Activated gamma-delta T cell treated with Interleukin-2 at 50 U/mL for 16 hours (primary cell): ENCODE results near the gene LGMN.
A peak's percentile ranks its signal among the peaks of the same experiment; 100 is the strongest.

Experiments
- DNase-seq: peaks from one replicate; pipeline ENCODE4 v3.0.0-alpha.2; 2020

Gene LGMN

GRCh38 chr14:92724516-92725340 is 23.7 kb downstream of the LGMN start:
- no peak for DNase-seq

DNA sequence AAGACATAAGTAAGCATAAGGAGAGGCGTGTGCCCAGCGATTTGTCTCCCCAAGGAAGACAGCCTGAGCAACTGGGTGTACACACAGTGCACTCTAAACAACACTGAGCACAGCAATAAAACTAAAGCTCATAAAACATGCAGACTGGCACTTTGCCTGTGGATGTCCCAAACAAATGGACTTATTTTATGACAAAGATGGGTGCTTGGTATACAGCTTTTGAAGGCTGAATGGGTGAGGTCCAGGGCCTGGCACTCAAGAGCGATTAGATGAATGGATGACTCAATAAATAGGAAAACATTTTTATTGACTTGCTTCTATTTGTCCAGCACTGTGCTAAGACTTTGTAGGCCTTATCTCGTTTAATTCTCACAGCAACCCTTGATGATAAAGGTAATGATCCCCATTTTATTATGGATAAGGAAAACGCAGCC is 28.5 kb downstream of the LGMN start:
- no peak for DNase-seq

GRCh38 chr14:92719421-92719820 is 29.0 kb downstream of the LGMN start:
- no peak for DNase-seq

- no peak for DNase-seq
These were observed 29.8 kb downstream of the LGMN start for GRCh38 chr14:92718664-92719063.

- peak; percentile 16 for DNase-seq
These were observed 30.8 kb downstream of the LGMN start for GRCh38 chr14:92717571-92718042.

GRCh38 chr14:92716131-92716530 is 32.3 kb downstream of the LGMN start:
- DNase-seq, result no peak

DNA sequence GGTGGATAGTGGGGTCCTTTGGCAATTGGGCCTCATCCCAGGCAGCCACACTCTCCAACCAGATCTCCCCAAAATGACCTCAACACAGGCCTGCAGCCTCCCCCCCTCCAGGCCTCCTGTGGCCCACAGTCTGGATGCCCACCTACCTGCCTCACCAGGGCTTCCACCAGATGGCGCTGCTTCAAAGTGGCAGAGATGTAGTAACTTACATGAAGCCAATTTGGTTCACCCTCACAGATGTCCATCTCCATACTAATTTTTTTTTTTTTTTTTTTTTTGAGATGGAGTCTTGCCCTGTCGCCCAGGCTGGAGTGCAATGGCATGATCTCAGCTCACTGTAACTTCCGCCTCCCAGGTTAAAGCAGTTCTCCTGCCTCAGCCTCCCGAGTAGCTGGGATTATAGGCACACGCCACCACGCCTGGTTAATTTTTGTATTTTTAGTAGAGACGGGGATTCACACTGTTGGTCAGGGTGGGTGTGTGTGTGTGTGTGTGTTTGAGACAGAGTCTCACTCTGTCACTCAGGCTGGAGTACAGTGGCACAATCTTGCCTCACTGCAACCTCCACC is 33.6 kb downstream of the LGMN start:
- peak; percentile 85 for DNase-seq

GRCh38 chr14:92712654-92713051 is 35.8 kb downstream of the LGMN start:
- DNase-seq, result no peak

DNA sequence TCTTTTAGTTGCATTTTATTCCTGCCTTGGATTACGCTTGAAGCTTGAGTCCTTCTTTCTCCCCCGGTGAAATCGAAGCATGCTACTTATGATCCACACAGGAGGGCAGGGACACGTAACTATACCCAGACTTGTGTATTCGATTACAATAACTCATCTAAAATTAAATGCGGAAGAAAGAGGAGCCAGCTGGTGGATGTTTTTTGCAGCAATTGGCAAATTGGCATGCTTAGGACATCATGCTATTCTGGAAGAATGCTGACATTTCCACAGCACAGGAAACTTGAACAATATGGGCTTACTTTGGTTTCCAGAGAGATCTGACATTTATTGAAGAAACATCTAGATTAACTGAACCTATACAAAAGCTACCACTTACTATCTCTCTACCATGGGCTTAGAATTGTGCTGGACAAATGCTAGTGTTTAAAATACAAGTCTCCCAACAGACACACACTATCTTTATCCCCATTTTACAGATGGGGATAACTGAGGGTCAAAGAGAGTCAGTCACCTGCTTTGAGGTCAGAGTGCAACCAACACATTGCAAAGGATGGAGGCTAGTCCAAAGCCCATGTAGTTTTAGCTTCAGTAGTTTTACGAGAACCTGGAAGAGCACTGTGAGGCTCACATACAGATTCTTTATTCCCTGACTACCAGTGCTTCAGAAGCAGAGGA is 36.3 kb downstream of the LGMN start:
- DNase-seq, result no peak

- DNase-seq, result no peak
These were observed 38.5 kb downstream of the LGMN start for GRCh38 chr14:92710001-92710341.

- no peak for DNase-seq
These were observed 39.0 kb downstream of the LGMN start for GRCh38 chr14:92709340-92710000.

DNA sequence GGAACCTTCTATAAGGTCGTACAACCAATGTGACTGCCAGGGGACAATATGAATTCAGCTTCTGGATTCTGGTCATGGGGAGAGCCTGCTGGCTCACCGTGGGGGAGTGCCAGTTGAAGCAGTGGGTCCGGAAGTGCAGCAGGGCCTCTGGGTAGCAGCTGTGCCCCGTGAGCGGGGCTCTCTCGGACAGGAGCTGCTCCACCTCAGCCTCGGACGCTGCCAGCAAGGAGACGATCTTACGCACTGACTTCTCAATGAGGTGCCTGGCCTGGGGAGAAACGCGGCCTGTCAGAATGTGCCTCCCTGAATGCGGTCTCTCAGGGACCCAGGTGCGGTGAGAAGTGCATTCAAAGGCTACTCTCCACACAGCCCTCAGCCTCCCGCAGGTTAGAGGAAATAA is 42.0 kb downstream of the LGMN start:
- no peak for DNase-seq

DNA sequence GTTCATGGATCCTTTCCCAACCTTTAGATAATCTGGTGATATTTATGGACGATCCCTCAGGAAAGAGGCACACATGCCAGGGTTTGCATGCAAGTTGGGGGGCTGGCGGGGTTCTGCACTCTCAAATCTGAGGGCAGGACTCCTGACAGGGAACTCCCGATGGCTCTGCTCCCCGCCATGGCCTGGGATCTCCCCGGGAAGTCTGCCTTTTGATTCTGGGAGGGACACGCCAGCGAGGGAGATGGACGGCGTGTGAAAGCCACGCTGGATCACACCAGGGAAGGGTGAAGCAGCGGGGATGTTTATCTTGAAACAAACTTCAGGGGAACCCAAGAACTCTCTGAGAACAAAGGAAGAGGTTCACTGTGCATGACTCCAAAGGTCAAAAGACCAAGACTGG is 43.6 kb downstream of the LGMN start:
- no peak for DNase-seq

- DNase-seq, result no peak
These were observed 44.2 kb downstream of the LGMN start for GRCh38 chr14:92704036-92704804.

- no peak for DNase-seq
These were observed 44.9 kb downstream of the LGMN start for GRCh38 chr14:92703516-92703915.

GRCh38 chr14:92702441-92702918 is 45.9 kb downstream of the LGMN start:
- DNase-seq, result no peak

- no peak for DNase-seq
These were observed 46.6 kb downstream of the LGMN start for GRCh38 chr14:92701826-92702225.

DNA sequence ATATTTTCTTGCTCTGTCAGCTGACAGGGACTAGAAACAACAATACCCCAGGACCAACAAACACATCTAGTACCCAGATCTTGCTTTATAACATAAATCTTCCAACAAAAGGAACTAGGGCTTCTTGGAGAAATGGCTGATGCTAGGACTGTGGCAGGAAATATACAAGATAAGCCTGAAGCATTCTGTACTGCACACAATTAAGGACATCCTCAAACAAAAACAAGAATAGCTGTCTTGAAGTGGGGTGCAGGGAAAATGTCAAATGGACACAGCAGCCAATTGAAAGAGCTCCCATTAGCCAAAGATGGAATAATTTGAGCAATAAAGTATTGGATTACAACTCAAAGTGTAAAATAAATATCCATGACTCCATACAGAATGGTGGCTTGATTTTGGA is 50.0 kb downstream of the LGMN start:
- no peak for DNase-seq

DNA sequence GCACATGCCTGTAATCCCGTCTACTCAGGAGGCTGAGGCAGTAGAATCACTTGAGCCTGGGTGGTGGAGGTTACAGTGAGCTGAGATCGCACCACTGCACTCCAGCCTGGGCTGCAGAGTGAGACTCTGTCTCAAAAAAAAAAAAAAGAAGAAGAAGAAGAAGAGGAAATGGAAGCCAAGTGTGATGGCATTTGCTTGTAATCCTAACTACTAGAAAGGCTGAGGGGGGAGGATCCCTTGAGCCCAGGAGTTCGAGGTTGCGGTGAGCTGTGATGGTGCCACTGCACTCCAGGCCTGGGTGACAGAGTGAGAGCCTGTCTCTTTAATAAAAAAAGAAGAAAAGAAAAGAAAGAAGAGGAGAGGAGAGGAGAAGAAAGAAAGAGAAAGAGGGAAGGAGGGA is 52.1 kb downstream of the LGMN start:
- no peak for DNase-seq

- DNase-seq, result no peak
These were observed 52.9 kb downstream of the LGMN start for GRCh38 chr14:92695562-92695961.

DNA sequence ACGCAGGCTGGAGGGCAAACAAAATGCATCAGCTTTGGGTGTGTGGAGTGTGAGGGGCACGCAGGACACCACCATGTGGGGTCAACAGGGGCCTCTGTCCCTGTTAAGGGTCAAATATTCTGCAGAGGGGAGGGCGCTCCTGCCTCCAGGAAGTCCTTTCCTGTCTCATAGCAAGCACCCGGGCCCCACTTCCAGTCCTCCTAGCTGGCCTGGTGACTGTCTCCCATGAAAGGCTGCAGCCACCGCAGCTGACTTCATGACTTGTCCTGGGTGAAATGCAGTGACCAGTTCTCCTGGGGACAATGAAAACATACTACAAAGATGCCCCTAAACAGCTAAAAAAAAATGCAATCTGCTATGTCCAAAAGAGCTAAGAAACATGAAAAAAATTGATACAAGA is 53.6 kb downstream of the LGMN start:
- no peak for DNase-seq

DNA sequence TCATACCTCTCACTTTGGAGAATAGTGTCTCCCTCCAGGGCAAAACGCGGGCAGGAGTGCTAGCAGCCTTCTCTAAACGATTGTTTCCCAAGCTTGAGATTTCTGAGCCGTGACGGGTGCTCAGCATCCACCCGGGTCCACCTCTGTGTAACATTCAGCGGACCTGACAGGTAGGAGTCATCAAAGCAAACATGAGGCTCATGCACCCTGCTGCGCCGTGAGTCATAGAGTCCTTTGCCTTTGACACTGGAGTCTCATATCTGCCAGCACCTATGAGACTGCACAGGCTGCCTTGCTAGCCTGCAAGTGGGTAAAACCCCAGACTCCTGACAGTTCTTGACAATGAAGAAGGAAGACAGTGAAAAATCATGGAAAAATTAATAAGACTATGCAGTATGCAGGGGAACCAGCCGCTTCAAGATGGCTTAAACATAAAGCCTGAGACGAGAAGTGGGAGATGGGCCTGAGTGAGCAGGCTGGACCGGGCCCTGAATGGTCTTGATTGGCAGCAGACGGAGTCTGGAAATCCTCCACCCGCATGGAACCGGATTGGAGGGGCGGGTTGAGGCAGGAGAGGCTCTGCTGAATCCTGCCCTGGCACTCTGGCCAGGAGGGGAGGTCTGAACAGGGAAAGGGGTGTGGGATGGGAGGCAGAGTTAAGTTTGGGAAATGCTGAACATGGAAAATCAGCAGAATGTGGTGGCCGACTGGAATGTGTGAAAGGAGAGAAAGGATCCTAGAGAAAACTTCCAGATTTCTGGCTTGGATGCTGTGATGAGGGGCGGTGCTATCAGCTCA is 54.2 kb downstream of the LGMN start:
- DNase-seq, result no peak
